ENCODE measurements around the gene GIT2. TPM values are rescaled to one million over a fixed set of nuclear protein-coding genes. Genes with fewer than 3 reads are reported as not detected.
"Not testable (repeated sequence)": the region's sequence is repeated elsewhere in the genome, so short reads cannot be mapped to it uniquely, and the experiment has no call there.

GIT2 gene
- total RNA-seq, 4 donors from 2014 or later = 55.0 to 107 (median 79.8) TPM

DNA sequence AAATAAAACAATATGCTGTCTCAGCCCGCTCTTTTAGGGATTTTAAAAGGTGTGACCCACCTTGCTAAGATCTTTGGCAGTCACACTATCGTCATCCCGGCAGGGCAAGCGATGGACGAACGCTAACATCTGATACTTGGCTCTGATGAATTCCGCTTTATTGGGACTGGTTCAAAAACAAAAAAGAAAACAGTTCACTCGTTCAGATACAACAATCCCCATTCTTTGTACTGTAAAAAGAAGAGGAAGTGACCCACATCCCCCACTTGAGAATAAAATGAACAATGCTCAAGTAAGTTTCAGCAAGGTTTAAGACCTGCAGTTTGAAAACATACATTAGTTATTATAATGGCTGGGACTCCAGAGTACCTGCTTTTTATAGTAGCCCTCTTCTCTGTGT lies 7.3 kb downstream of the GIT2 start:
- no peak overlapping the region for H3K4me3 ChIP-seq
- TF ChIP-seq POLR2A (IDR thresholded peaks at IDR 0.05) = no peak
- TF ChIP-seq, protein P1, sequence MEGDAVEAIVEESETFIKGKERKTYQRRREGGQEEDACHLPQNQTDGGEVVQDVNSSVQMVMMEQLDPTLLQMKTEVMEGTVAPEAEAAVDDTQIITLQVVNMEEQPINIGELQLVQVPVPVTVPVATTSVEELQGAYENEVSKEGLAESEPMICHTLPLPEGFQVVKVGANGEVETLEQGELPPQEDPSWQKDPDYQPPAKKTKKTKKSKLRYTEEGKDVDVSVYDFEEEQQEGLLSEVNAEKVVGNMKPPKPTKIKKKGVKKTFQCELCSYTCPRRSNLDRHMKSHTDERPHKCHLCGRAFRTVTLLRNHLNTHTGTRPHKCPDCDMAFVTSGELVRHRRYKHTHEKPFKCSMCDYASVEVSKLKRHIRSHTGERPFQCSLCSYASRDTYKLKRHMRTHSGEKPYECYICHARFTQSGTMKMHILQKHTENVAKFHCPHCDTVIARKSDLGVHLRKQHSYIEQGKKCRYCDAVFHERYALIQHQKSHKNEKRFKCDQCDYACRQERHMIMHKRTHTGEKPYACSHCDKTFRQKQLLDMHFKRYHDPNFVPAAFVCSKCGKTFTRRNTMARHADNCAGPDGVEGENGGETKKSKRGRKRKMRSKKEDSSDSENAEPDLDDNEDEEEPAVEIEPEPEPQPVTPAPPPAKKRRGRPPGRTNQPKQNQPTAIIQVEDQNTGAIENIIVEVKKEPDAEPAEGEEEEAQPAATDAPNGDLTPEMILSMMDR (IDR thresholded peaks at IDR 0.05) = no peak
- peaks cover 0 to 9% (median 0%) of the 10 kb centered on the region in 4 donors for H3K4me1 ChIP-seq
- peaks cover 0 to 67% (median 0%) of the 10 kb centered on the region in 3 donors for H3K36me3 ChIP-seq
- H3K9me3 ChIP-seq = no peaks in the 10 kb centered on the region
- peak overlapping the region in 1 of 4 donors; percentile 20 for H3K27ac ChIP-seq
- DNase-seq = no peak
- no peaks in the 10 kb centered on the region for H3K27me3 ChIP-seq

DNA sequence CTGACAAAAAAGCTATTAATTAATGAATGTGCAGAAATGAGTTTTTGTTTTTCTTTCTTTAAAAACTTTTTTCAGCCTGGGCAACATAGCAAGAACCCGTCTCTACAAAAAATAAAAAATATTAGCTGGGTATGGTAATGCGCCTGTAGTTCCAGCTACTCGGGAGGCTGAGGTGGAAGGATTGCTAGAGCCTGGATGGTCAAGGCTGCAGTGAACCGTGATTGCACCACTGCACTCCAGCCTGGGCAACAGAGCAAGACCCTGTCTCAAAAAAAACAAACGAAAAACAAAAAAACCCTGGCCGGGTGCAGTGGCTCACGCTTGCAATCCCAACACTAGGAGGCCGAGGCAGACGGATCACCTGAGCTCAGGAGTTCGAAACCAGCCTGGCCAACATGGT lies 7.9 kb downstream of the GIT2 start:
- no peak for TF ChIP-seq POLR2A (IDR thresholded peaks at IDR 0.05)
- TF ChIP-seq, protein P1 (IDR thresholded peaks at IDR 0.05) = no peak
- DNase-seq = no peak
- no peaks in the 10 kb centered on the region for H3K9me3 ChIP-seq
- H3K27ac ChIP-seq = no peak overlapping the region
- no peaks in the 10 kb centered on the region for H3K27me3 ChIP-seq
- no peak overlapping the region for H3K4me3 ChIP-seq
- H3K36me3 ChIP-seq = peaks cover 0 to 73% (median 0%) of the 10 kb centered on the region in 3 donors
- H3K4me1 ChIP-seq = peaks cover 0 to 9% (median 0%) of the 10 kb centered on the region in 4 donors

DNA sequence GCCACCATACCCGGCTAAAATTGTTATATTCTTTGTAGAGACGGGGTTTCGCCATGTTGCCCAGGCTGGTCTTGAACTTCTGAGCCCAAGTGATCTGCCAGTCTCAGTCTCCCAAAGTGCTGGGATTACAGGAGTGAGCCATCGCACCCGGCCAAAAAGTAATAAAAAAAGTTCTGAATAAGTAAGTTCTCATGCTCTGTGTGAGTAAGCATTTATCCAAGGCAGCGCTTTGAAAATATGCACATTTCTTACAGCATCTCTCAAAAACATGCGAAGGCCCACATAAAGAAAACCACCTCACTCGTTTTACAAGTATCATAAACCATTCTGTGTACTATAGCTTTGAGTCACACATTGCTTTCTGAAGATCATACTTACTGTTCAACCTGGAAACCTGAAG lies 8.6 kb downstream of the GIT2 start:
- Histone ChIP-seq H3K27me3 (no peaks in the 10 kb centered on the region), H3K9me3 (no peaks in the 10 kb centered on the region), H3K36me3 (peaks cover 0 to 79% (median 0%) of the 10 kb centered on the region in 3 donors), H3K4me3 (no peak overlapping the region), H3K4me1 (peaks cover 0 to 9% (median 0%) of the 10 kb centered on the region in 4 donors), H3K27ac (no peak overlapping the region)
- DNase-seq = no peak
- TF ChIP-seq, protein P1 (IDR thresholded peaks at IDR 0.05) = no peak
- TF ChIP-seq POLR2A (IDR thresholded peaks at IDR 0.05) = no peak

DNA sequence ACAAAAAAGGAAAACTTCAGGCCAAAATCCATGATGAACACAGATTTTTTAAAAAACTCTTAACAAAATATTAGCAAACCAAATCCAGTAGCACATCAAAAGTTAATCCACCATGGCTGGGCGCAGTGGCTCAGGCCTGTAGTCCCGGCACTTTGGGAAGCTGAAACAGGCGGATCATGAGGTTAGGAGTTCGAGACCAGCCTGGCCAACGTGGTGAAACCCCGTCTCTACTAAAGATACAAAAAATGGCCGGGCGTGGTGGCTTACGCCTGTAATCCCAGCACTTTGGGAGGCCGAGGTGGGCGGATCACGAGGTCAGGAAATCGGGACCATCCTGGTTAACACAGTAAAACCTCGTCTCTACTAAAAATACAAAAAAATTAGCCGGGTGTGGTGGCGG lies 9.9 kb downstream of the GIT2 start:
- not testable (repeated sequence) for H3K27ac ChIP-seq, H3K4me1 ChIP-seq, H3K27me3 ChIP-seq, H3K4me3 ChIP-seq, DNase-seq, H3K9me3 ChIP-seq
- peaks cover 0 to 93% (median 0%) of the 10 kb centered on the region in 3 donors for H3K36me3 ChIP-seq

DNA sequence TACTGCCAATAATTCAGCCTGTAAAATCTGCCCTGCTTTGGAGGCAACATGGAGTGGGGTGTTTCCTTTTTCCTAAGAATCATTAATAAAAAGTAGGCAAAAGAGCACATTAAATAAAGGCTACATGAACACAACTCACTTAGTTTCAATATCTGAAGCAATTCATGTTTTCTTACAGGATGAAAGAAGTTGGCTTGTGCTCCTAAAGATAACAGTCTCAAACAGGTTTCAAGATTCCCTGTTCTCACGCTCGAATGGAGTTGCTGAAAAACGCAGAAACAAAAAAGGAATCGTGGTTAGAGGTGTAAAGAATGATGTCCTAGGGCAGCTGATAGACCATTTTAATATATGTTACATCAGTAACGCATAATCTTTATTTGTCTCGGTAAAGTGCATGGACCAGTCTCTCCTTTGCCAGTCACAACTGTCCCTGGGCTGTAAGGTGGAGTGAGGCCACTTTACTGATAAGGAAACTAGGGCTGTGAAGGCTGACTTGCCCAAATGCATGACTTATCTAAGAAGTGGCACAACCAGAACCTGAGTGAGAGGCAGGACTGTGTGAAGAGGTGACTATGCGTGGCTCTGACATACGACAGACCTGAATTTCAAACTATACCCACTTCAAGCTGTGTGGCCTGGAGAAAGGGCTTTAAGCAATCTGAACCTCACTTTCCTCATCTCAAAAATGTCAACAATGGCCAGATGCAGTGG lies 12.6 kb downstream of the GIT2 start:
- H3K4me1 ChIP-seq = no peaks in the 10 kb centered on the region
- no peaks in the 10 kb centered on the region for H3K27me3 ChIP-seq
- peaks cover 0 to 94% (median 0%) of the 10 kb centered on the region in 3 donors for H3K36me3 ChIP-seq
- no peak for DNase-seq
- no peak overlapping the region for H3K4me3 ChIP-seq
- H3K9me3 ChIP-seq = no peaks in the 10 kb centered on the region
- TF ChIP-seq POLR2A (IDR thresholded peaks at IDR 0.05) = no peak
- TF ChIP-seq, protein P1 (IDR thresholded peaks at IDR 0.05) = no peak
- no peak overlapping the region for H3K27ac ChIP-seq

GRCh38 chr12:109982210-109982609 lies 14.0 kb downstream of the GIT2 start:
- no peak for TF ChIP-seq POLR2A (IDR thresholded peaks at IDR 0.05)
- TF ChIP-seq, protein P1 (IDR thresholded peaks at IDR 0.05) = no peak
- no peaks in the 10 kb centered on the region for H3K4me1 ChIP-seq
- H3K27ac ChIP-seq = no peak overlapping the region
- peaks cover 0 to 94% (median 0%) of the 10 kb centered on the region in 3 donors for H3K36me3 ChIP-seq
- no peaks in the 10 kb centered on the region for H3K27me3 ChIP-seq
- DNase-seq = no peak
- H3K4me3 ChIP-seq = no peak overlapping the region
- H3K9me3 ChIP-seq = no peaks in the 10 kb centered on the region
